Fibroblast of the aortic adventitia (primary cell): ENCODE data around the gene RBM39. TPM values are rescaled to one million over a fixed set of nuclear protein-coding genes. Genes with fewer than 3 reads are reported as not detected.

Source experiments
- DNase-seq: peaks from one replicate; pipeline ENCODE4 v3.0.0-alpha.2; 2010; ENCODE audit warnings: low read depth
- H3K4me3 ChIP-seq: 2 replicates; pipeline ENCODE4 v1.5.1; 2011; ENCODE audit warnings: low read depth, mild to moderate bottlenecking, control low read depth, low read length, moderate library complexity
- CTCF ChIP-seq: IDR thresholded peaks from 2 replicates; pipeline ENCODE4 v1.5.1; 2011; ENCODE audit warnings: mild to moderate bottlenecking, low read length, control low read depth, inconsistent platforms; ENCODE audit not compliant: insufficient read depth
- total RNA-seq: library from RNA; depleted of rRNA; stranded (reverse); fragments of >200 nt; gene quantifications from 2 replicates; pipeline ENCODE4 v1.2.3, GENCODE V29; 2012; ENCODE audit warnings: low replicate concordance

Gene RBM39
- total RNA-seq, 1 donor = 236 TPM

- H3K4me3 ChIP-seq = peak overlapping the region; percentile 11
- DNase-seq = peak; percentile 37
- no peak for TF ChIP-seq CTCF
Observed at GRCh38 chr20:35735826-35736470, 6.1 kb downstream of the RBM39 start.

- TF ChIP-seq CTCF = no peak
- no peak overlapping the region for H3K4me3 ChIP-seq
- DNase-seq = no peak
Observed at GRCh38 chr20:35734777-35735649, 7.0 kb downstream of the RBM39 start.

DNA sequence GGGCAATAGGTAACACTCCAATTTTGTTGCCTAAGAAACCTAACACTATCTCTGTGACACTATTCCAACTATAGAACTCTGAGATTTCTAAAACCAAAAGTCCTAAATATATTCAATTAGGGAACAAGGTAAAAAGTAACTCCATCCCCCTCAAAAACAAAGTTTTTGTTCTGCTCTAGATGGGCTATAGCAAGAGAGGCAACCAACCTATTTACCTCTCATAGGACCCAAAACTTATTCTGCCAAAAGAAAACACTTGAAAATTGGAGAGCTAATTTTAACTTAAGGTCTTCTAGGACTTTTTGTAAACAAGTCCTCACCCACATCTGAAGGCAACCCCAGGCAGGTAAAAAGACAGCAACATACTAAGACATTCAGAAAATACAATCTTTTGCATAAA is 7.7 kb downstream of the RBM39 start:
- H3K4me3 ChIP-seq = no peak overlapping the region
- no peak for TF ChIP-seq CTCF
- DNase-seq = no peak

- TF ChIP-seq CTCF = no peak
- no peak overlapping the region for H3K4me3 ChIP-seq
- DNase-seq = no peak
Observed at GRCh38 chr20:35732644-35732982, 9.4 kb downstream of the RBM39 start.

DNA sequence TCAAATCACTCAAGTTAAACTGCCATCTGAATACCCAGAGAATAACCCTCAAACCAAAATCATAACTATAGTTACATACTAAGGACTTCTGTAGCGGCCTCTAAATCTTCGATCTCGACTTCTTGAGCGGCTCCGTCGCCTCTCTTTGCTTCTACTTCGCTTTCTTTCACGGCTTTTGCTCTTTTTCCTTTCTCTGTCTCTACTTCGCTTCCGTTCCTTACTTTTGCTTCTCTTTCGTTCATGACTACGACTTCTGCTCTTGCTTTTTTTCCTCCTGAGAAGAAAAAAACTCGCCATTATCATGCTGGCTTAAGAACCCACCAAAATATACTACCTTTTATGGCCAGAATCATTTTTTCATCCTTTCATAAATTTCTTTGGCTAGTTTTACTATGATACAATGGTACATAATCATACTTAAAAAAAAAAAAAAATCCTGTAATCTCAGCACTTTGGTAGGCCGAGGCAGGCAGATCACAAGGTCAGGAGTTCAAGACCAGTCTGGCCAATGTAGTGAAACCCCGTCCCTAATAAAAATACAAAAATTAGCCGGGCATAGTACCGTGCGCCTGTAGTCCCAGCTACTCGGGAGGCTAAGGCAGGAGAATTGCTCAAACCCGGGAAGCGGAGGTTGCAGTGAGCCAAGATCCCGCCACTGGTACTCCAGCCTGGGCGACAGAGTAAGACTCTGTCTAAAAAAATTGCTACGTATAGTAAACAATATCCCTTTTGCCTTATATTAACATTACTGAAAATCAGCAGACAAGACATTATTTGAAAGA is 10.0 kb downstream of the RBM39 start:
- no peak for DNase-seq
- no peak overlapping the region for H3K4me3 ChIP-seq
- TF ChIP-seq CTCF = no peak

GRCh38 chr20:35731469-35731788 is 10.6 kb downstream of the RBM39 start:
- no peak overlapping the region for H3K4me3 ChIP-seq
- no peak for TF ChIP-seq CTCF
- no peak for DNase-seq
